BE2C (cell line): ENCODE measurements around the gene GAGE12J.
A peak's percentile ranks its signal among the peaks of the same experiment; 100 is the strongest.
"Not testable (repeated sequence)": the region's sequence is repeated elsewhere in the genome, so short reads cannot be mapped to it uniquely, and the experiment has no call there.

Experiments
- DNase-seq: peaks from one replicate; pipeline ENCODE4 v3.0.0-alpha.2; 2020
- H3K27me3 ChIP-seq: fragments of 250-450 bp; sonication (Bioruptor Pico); 2 replicates; pipeline ENCODE4 v1.5.1; 2020; ENCODE audit warnings: mild to moderate bottlenecking
- H3K36me3 ChIP-seq: fragments of 250-450 bp; sonication (Bioruptor Pico); 2 replicates; pipeline ENCODE4 v1.5.1; 2020; ENCODE audit warnings: mild to moderate bottlenecking
- H3K4me1 ChIP-seq: fragments of 250-450 bp; sonication (Bioruptor Pico); 2 replicates; pipeline ENCODE4 v1.5.1; 2020
- H3K4me3 ChIP-seq: 2 replicates; pipeline ENCODE4 v1.5.1; 2011; ENCODE audit warnings: low read depth, low read length
- H3K9me3 ChIP-seq: fragments of 250-450 bp; sonication (Bioruptor Pico); 2 replicates; pipeline ENCODE4 v1.5.1; 2020
- TF ChIP-seq, protein P1 (sequence below): IDR thresholded peaks from 2 replicates; pipeline ENCODE4 v1.5.1; 2012; ENCODE audit warnings: mild to moderate bottlenecking, low read depth, low read length

Gene GAGE12J

DNA sequence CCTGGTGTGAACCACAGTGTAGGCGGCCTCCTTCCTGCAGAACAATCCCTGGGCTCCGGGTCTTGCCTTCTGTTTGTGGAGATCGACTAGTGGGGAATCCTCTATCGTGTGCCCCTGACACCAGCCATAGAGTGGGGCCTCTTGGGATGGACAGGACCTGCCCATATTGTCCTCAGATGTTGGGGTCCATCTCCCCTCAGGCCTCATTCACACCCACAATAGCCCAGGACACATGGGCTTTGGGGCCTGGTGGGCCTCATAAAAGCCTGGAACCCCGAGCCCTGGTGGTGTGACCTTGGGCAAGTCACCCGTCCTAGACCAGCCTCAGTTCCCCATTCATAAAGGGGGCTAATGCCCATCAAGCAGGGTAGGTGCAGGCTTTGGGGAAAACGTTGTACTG is 31.6 kb upstream of the GAGE12J start:
- DNase-seq = no peak
- H3K4me3 ChIP-seq = no peak overlapping the region
- H3K4me1 ChIP-seq = no peaks in the 10 kb centered on the region
- H3K9me3 ChIP-seq = no peaks in the 10 kb centered on the region
- TF ChIP-seq, protein P1, sequence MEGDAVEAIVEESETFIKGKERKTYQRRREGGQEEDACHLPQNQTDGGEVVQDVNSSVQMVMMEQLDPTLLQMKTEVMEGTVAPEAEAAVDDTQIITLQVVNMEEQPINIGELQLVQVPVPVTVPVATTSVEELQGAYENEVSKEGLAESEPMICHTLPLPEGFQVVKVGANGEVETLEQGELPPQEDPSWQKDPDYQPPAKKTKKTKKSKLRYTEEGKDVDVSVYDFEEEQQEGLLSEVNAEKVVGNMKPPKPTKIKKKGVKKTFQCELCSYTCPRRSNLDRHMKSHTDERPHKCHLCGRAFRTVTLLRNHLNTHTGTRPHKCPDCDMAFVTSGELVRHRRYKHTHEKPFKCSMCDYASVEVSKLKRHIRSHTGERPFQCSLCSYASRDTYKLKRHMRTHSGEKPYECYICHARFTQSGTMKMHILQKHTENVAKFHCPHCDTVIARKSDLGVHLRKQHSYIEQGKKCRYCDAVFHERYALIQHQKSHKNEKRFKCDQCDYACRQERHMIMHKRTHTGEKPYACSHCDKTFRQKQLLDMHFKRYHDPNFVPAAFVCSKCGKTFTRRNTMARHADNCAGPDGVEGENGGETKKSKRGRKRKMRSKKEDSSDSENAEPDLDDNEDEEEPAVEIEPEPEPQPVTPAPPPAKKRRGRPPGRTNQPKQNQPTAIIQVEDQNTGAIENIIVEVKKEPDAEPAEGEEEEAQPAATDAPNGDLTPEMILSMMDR = no peak
- H3K36me3 ChIP-seq = no peaks in the 10 kb centered on the region
- no peaks in the 10 kb centered on the region for H3K27me3 ChIP-seq

DNA sequence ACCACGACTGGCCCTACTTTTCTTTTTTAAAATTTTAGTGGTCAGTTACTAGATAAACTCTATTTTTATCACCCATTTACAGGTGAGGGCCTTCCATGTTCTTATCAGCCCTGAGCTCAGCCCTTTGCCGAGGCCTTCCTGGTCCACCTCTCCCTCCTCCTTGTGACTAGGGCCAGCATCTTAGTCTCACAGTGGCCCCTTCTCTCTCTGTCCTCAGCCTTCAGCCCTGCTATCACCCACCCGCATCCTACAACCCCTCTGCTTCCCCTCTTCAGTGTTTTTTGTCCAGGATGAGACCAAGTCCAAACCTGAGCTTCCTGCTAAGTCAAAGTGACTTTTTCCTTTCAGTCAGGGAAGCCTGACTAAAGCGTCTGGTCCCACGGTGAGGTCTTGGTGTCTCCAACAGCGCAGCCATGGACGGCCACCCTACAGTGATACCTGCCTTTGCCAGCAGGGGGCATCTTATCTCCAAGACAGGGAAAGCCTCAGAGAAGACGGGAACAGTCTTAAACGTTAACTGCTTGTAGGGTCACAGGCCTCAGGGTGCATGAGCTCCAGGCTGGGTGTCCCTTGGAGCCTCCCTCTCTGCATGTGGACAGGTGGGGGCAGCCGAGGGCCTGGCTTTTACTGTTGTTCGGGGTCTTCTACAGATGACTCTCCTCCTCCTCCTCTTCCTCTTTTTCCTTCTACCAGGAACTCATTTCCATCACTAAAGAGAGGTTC is 30.1 kb upstream of the GAGE12J start:
- H3K4me1 ChIP-seq = no peaks in the 10 kb centered on the region
- DNase-seq = peak; percentile 60
- no peak overlapping the region for H3K4me3 ChIP-seq
- TF ChIP-seq, protein P1 = peak; percentile 65
- H3K9me3 ChIP-seq = no peaks in the 10 kb centered on the region
- no peaks in the 10 kb centered on the region for H3K27me3 ChIP-seq
- H3K36me3 ChIP-seq = no peaks in the 10 kb centered on the region

DNA sequence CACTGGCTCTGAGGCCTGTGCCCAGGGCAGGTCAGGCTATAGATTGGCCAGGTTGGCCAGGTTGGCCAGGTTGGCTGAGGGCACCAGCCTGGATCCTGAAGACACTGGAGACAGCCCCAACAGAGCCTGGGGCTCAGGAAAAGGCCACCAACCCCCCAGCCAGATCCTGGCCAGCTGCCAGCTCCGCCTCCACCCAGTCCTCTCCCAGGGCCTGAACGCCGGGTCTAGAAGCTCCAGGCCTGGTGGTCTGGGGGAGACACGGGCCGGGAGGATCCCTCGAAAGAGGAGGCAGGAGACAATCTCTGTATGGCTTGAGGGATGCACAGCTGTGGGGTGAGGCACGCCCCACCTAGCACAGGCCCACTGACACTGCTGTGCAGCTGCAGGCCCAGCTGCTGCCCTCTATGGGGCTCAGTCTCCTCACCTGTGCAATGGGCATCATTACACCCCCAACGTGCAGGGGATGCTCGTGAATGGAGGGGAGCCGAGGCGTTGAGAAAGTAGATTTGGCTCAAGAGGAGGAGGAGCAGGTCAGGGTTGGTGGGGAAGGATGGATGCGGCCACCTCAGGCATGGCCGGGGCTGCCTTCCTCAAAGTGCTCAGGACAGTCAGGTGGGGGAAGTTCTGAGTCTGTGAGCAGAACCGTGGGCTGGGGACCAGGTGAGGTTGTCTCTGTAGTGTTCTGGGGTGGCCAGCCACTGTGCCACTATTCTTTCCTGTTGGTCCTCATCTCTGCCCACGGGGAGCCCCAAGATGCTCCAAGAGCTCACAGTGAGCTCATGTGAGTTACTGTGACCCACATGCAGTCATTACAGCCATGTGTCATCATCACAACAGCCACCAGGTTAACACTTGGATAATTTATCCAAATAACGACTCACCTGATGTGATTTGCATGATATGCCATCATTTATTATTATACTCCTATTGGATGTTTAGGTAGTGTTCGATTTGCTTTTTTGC is 29.2 kb upstream of the GAGE12J start:
- no peak overlapping the region for H3K4me3 ChIP-seq
- H3K36me3 ChIP-seq = no peaks in the 10 kb centered on the region
- H3K4me1 ChIP-seq = no peaks in the 10 kb centered on the region
- DNase-seq = no peak
- TF ChIP-seq, protein P1 = no peak
- H3K9me3 ChIP-seq = no peaks in the 10 kb centered on the region
- no peaks in the 10 kb centered on the region for H3K27me3 ChIP-seq

DNA sequence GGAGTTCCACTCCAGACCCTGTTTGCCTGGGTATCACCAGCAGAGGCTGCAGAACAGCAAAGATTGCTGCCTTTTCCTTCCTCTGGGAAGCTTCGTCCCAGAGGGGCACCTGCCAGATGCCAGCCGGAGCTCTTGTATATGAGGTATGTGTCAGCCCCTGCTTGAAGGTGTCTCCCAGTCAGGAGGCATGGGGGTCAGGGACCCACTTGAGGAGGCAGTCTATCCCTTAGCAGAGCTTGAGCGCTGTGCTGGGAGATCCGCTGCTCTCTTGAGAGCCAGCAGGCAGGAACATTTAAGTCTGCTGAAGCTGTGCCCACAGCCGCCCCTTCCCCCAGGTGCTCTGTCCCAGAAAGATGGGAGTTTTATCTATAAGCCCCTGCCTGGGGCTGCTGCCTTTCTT is 22.5 kb upstream of the GAGE12J start:
- not testable (repeated sequence) for H3K9me3 ChIP-seq, DNase-seq, H3K27me3 ChIP-seq, H3K4me3 ChIP-seq, H3K36me3 ChIP-seq, H3K4me1 ChIP-seq

DNA sequence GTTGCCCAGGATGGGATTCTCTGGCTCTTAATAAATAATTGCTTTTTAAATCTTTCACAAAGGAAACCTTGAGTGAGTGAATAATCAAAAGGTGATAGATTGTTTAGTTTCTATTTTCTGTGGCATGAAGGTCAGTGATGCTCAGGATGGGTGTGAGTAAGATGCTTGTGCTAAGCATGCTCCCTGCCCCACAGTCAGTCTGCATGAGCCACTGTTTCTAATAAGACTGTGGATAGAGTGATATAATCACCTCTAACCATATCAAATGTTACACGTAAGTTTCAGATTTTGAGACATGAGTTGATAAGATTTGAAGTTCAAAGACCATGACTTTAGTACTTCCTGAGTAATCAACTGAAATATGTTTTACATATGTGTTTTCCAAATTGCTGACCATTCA is 21.1 kb upstream of the GAGE12J start:
- no peak for DNase-seq
- H3K4me1 ChIP-seq = no peaks in the 10 kb centered on the region
- no peaks in the 10 kb centered on the region for H3K27me3 ChIP-seq
- TF ChIP-seq, protein P1 = no peak
- no peaks in the 10 kb centered on the region for H3K36me3 ChIP-seq
- no peak overlapping the region for H3K4me3 ChIP-seq
- H3K9me3 ChIP-seq = no peaks in the 10 kb centered on the region

DNA sequence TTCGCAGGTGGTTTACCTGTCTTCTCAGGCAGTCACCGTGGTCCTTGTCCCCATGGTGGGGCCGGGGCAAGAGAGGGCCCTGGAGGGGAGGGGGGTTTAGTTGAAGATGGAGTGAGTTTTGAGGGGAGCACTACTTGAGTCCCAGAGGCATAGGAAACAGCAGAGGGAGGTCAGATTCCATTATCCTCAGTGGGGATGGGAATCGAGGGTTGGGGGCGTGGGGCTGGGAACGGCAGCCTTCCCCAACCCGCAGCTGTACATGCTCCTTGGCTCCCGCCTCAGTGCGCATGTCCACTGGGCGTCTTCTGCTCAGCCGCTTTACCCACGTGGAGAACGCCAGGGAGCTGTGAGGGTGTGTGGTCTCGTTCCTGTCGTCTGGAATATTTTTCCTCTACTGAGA is 18.5 kb upstream of the GAGE12J start, which contains the start of gene GAGE10:
TSS of gene GAGE10 (plus strand) at position 301 of the 400 bp plus-strand sequence. CDS start 1,214 bp downstream, outside the sequence.
- no peak for DNase-seq
- H3K9me3 ChIP-seq = no peaks in the 10 kb centered on the region
- no peaks in the 10 kb centered on the region for H3K4me1 ChIP-seq
- H3K4me3 ChIP-seq = no peak within 1 kb of the TSS
- no peaks in the 10 kb centered on the region for H3K27me3 ChIP-seq
- TF ChIP-seq, protein P1 = no peak
- H3K36me3 ChIP-seq = no peaks in the 10 kb centered on the region

DNA sequence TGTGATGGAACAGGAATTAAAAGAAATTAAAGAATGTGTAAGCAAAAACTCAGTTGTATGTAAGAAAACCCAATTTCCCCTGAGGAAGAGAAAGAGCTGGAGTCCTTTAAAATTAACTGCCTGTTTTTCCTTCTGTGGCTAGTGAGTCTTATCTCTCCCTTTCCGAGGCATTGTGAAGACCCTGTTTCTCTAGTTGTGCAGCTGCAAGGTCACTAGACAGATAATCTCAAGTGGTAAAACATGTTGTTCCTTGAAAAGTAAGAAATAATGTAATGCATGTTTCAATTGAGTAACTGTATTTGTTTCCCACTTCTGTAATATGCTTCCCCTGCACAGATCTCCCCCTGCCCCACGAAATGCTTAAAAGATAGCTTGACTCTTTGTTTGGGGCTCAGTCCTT is 14.1 kb upstream of the GAGE12J start:
- not testable (repeated sequence) for H3K27me3 ChIP-seq, H3K4me3 ChIP-seq, H3K4me1 ChIP-seq, H3K9me3 ChIP-seq, DNase-seq, H3K36me3 ChIP-seq
